Caco-2 (cell line): Measurements from ENCODE around the gene WFIKKN1. TPM values are rescaled to one million over a fixed set of nuclear protein-coding genes. Genes with fewer than 3 reads are reported as not detected.

Source experiments
- BruUV-seq: library from RNA; stranded (reverse); fragments of 400-500 nt; replicated peaks from 2 replicates; lab custom pipeline; 2021; lab: Mats Ljungman, UMichigan
- CTCF ChIA-PET: fragments of 300-600 bp; sonication (Branson Sonifier 250); formaldehyde crosslinking; loops from one replicate; lab custom pipeline; 2022; ENCODE audit warnings: antibody characterized with exemption; lab: Charles Lee
- POLR2A ChIA-PET: fragments of 300-600 bp; sonication (Branson Sonifier 250); formaldehyde crosslinking; loops from one replicate; lab custom pipeline; 2022; ENCODE audit warnings: antibody characterized with exemption; lab: Charles Lee
- DNase-seq, 2 experiments: peaks; one replicate each; pipeline versions ENCODE4 v3.0.0 to v3.0.0-alpha.2; 2020 to 2022
- H3K27me3 ChIP-seq: replicated peaks from 2 replicates; pipeline ENCODE4 v1.6.0; 2011; ENCODE audit warnings: low read length; ENCODE audit not compliant: control insufficient read depth, insufficient read depth
- H3K36me3 ChIP-seq: 2 replicates; pipeline ENCODE4 v1.5.1; 2011; ENCODE audit warnings: low read length; ENCODE audit not compliant: control insufficient read depth, insufficient read depth
- H3K4me1 ChIP-seq: fragments of 250-450 bp; sonication (Bioruptor Pico); 2 replicates; pipeline ENCODE4 v1.5.1; 2020; ENCODE audit warnings: mild to moderate bottlenecking
- H3K4me3 ChIP-seq: 2 replicates; pipeline ENCODE4 v1.5.1; 2011; ENCODE audit warnings: low read depth, mild to moderate bottlenecking, control low read depth, low read length
- H3K9me3 ChIP-seq: fragments of 250-450 bp; sonication (Bioruptor Pico); 2 replicates; pipeline ENCODE4 v1.5.1; 2020; ENCODE audit warnings: mild to moderate bottlenecking, moderate library complexity
- H3K27ac Mint-ChIP-seq: one replicate; pipeline ENCODE4 v1.8.0; 2022; ENCODE audit warnings: mixed read lengths; ENCODE audit not compliant: unreplicated experiment
- H3K27me3 Mint-ChIP-seq: one replicate; pipeline ENCODE4 v1.8.0; 2022; ENCODE audit warnings: mixed read lengths; ENCODE audit not compliant: insufficient read depth, unreplicated experiment
- H3K36me3 Mint-ChIP-seq: one replicate; pipeline ENCODE4 v1.8.0; 2022; ENCODE audit warnings: mild to moderate bottlenecking, mixed read lengths; ENCODE audit not compliant: insufficient read depth, unreplicated experiment
- H3K4me1 Mint-ChIP-seq: one replicate; pipeline ENCODE4 v1.8.0; 2022; ENCODE audit warnings: low read depth, mixed read lengths; ENCODE audit not compliant: unreplicated experiment
- H3K4me3 Mint-ChIP-seq: one replicate; pipeline ENCODE4 v1.8.0; 2022; ENCODE audit warnings: mild to moderate bottlenecking, moderate library complexity, mixed read lengths; ENCODE audit not compliant: unreplicated experiment
- H3K9me3 Mint-ChIP-seq: one replicate; pipeline ENCODE4 v1.8.0; 2022; ENCODE audit warnings: mixed read lengths; ENCODE audit not compliant: unreplicated experiment
- intact Hi-C: fragments of 100-400 bp; cut with micrococcal nuclease; formaldehyde crosslinking; loops from one replicate; pipeline ENCODE4 v1.10.0; 2022; ENCODE audit not compliant: unreplicated experiment
- total RNA-seq: library from RNA; stranded (reverse); gene quantifications from 2 replicates; pipeline ENCODE4 v1.2.3, GENCODE V29; 2022
- TF ChIP-seq, protein P1 (sequence below), 2 experiments: fragments of 200-600 bp in 1 of 2; IDR thresholded peaks; 1 replicate in 1 of 2; 2 replicates in 1 of 2; pipeline versions ENCODE4 v1.5.1 to v1.8.0; 2011 to 2022; ENCODE audit warnings: antibody characterized with exemption in 1 of 2, control low read depth in 1 of 2, inconsistent platforms in 1 of 2, low read depth in 1 of 2, low read length in 1 of 2, mild to moderate bottlenecking in 1 of 2, moderate library complexity in 1 of 2; ENCODE audit not compliant: insufficient read depth in 1 of 2, severe bottlenecking in 1 of 2, unreplicated experiment in 1 of 2

Gene WFIKKN1
- total RNA-seq, 1 experiment from 2014 or later: 0.54 TPM

DNA sequence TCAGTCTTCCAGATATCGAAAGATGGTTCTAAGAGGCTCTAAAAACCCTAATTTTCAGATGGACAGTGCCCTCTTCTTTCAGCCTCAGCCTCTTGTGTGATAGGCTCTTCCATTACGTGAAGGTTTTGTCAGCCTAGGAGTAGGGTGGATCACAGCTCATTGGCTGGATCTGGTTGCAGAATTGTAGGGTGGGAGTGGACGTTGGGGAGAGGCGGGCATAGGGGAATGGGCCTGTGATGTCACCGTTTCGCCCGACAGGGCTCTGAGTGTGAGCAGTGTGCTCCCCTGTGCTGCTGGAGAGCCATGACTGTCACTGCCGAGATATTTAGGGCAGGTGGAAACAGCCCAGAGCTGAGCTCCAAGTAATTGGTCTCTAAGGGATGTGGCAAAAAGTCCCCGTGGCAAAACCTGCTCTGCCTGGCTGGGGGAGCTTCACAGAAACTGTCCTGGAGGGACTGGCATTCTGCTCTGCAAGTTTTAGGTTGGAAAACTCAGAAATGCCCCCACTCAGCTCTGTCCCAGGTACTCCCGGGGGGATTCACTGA lies 6.2 kb upstream of the WFIKKN1 start:
- Histone ChIP-seq H3K27me3 (no peaks in the 10 kb centered on the region), H3K36me3 (no peaks in the 10 kb centered on the region), H3K9me3 (no peaks in the 10 kb centered on the region), H3K4me3 (no peak overlapping the region), H3K4me1 (no peaks in the 10 kb centered on the region)
- no peak for DNase-seq
- Mint-ChIP-seq H3K4me3 (no peak overlapping the region), H3K36me3 (peaks cover 17% of the 10 kb centered on the region), H3K4me1 (no peaks in the 10 kb centered on the region), H3K9me3 (no peaks in the 10 kb centered on the region), H3K27me3 (no peaks in the 10 kb centered on the region), H3K27ac (no peak overlapping the region)
- ChIA-PET CTCF (no interaction called here), POLR2A (interaction anchor here (0.6 kb wide), 1 partner anchor 577 kb away, joined by 5 read pairs; no protein-coding TSS in a partner anchor)
- TF ChIP-seq, protein P1, sequence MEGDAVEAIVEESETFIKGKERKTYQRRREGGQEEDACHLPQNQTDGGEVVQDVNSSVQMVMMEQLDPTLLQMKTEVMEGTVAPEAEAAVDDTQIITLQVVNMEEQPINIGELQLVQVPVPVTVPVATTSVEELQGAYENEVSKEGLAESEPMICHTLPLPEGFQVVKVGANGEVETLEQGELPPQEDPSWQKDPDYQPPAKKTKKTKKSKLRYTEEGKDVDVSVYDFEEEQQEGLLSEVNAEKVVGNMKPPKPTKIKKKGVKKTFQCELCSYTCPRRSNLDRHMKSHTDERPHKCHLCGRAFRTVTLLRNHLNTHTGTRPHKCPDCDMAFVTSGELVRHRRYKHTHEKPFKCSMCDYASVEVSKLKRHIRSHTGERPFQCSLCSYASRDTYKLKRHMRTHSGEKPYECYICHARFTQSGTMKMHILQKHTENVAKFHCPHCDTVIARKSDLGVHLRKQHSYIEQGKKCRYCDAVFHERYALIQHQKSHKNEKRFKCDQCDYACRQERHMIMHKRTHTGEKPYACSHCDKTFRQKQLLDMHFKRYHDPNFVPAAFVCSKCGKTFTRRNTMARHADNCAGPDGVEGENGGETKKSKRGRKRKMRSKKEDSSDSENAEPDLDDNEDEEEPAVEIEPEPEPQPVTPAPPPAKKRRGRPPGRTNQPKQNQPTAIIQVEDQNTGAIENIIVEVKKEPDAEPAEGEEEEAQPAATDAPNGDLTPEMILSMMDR (IDR thresholded peaks at IDR 0.05; ENCODE audit: insufficient read depth in 1 of 2, low read depth in 1 of 2, low read length in 1 of 2, severe bottlenecking in 1 of 2, unreplicated experiment in 1 of 2): no peak
- intact Hi-C loops: no loop called here
- BruUV-seq: no TSS peak

DNA sequence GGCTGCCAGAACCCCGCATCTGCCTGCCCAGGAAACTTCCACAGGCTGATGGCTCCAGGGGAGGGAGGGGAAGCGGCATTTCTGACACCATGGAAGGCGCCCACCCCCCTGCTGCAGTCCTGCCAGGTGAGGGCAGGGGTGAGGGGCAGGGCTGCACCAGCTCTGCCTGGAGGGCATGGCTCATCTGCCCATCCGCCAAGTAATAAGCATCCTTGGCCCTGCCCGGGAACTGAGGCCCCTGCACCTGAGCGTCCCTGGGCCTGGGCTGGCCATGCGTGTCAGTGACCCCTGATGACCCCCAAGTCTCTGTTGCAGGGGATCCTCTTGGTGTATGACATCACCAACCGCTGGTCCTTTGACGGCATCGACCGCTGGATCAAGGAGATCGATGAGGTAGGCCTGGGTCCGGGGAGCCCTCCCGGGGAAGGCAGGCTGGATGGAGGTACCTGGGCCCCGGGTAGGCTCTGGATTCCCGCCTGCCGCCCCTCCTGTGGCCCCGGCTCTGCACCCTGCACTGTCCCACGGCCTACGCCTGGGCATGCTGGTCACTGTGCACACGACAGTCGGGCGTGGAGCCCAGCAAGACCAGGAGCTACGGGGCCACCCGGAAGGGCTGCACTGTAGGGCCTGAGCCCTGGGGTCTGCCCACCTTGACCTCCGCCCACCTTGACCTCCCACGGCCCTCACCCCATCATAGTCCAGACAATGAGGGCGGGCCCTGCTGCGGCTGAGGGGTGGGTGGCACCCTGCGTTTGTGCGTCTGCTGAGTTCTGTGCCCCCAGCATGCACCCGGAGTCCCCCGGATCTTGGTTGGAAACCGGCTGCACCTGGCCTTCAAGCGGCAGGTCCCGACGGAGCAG lies 5.4 kb upstream of the WFIKKN1 start:
- H3K9me3 Mint-ChIP-seq: no peaks in the 10 kb centered on the region
- no peak for DNase-seq
- no peaks in the 10 kb centered on the region for H3K27me3 ChIP-seq
- H3K36me3 ChIP-seq: no peaks in the 10 kb centered on the region
- no peaks in the 10 kb centered on the region for H3K27me3 Mint-ChIP-seq
- H3K4me3 ChIP-seq: no peak overlapping the region
- no peaks in the 10 kb centered on the region for H3K4me1 ChIP-seq
- TF ChIP-seq, protein P1 (IDR thresholded peaks at IDR 0.05; ENCODE audit: insufficient read depth in 1 of 2, low read depth in 1 of 2, low read length in 1 of 2, severe bottlenecking in 1 of 2, unreplicated experiment in 1 of 2): no peak
- intact Hi-C loops: no loop called here
- H3K36me3 Mint-ChIP-seq: peaks cover 23% of the 10 kb centered on the region
- no TSS peak for BruUV-seq
- CTCF ChIA-PET: no interaction called here
- H3K4me3 Mint-ChIP-seq: no peak overlapping the region
- H3K4me1 Mint-ChIP-seq: no peaks in the 10 kb centered on the region
- H3K27ac Mint-ChIP-seq: no peak overlapping the region
- H3K9me3 ChIP-seq: no peaks in the 10 kb centered on the region
- POLR2A ChIA-PET: no interaction called here

DNA sequence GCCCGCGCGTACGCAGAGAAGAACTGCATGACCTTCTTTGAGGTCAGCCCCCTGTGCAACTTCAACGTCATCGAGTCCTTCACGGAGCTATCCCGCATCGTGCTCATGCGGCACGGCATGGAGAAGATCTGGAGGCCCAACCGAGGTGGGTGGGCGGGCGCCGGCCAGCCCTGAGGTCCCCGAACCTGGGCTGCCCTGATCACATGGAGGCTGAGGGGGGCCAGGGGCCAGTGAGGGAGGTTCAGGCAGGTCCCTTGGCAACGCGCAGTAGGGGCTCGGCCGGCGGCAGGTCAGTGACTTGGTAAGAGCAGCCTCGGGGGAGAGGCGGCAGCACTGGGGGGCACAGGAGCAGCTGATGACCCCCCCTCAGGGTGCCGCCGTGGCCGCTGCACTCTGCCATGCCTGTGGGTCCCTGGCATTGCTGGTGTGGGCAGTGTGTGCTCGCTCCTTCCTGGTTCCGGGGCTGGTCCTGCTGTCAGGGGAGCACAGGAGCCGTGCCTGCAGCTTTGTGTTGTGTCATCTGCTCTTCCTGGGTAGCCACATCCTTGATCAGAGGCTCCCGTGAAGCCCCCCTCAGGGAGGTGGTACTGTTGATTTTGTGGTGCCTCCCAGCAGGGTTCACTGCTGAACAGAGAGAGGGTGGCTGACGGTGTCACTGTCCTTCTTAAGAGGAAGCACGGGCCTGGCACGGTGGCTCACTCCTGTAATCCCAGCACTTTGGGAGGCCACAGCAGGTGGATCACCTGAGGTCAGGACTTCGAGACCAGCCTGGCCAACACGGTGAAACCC lies 4.6 kb upstream of the WFIKKN1 start:
- no peaks in the 10 kb centered on the region for H3K4me1 ChIP-seq
- intact Hi-C loops: no loop called here
- Mint-ChIP-seq H3K36me3 (peaks cover 23% of the 10 kb centered on the region), H3K9me3 (no peaks in the 10 kb centered on the region), H3K4me1 (no peaks in the 10 kb centered on the region), H3K27me3 (no peaks in the 10 kb centered on the region), H3K27ac (no peak overlapping the region), H3K4me3 (no peak overlapping the region)
- ChIA-PET POLR2A (no interaction called here), CTCF (no interaction called here)
- DNase-seq: no peak
- H3K4me3 ChIP-seq: no peak overlapping the region
- no peaks in the 10 kb centered on the region for H3K9me3 ChIP-seq
- no peaks in the 10 kb centered on the region for H3K36me3 ChIP-seq
- BruUV-seq: no TSS peak
- H3K27me3 ChIP-seq: no peaks in the 10 kb centered on the region
- TF ChIP-seq, protein P1 (IDR thresholded peaks at IDR 0.05; ENCODE audit: insufficient read depth in 1 of 2, low read depth in 1 of 2, low read length in 1 of 2, severe bottlenecking in 1 of 2, unreplicated experiment in 1 of 2): no peak
